RWPE1 (cell line): Measurements from ENCODE around the gene ANTXR1.

Experiments
- CTCF ChIA-PET: fragments of 350-600 bp; sonication (Branson Sonifier 250); formaldehyde crosslinking; extraction: SDS; loops from one replicate; lab custom pipeline; 2021; lab: Yijun Ruan, JAX
- POLR2A ChIA-PET: fragments of 400-600 bp; formaldehyde crosslinking; extraction: SDS; loops from one replicate; lab custom pipeline; 2020; ENCODE audit warnings: antibody characterized with exemption; ENCODE audit not compliant: low non-redundant PET; lab: Yijun Ruan, JAX
- DNase-seq: peaks from one replicate; pipeline ENCODE4 v3.0.0; 2012; ENCODE audit warnings: low spot score
- H3K27ac ChIP-seq: fragments of 450-650 bp; 2 replicates; pipeline ENCODE4 v1.5.1; 2017
- TF ChIP-seq, protein P1 (sequence below): fragments of 450-650 bp; conservative IDR thresholded peaks from 2 replicates; pipeline ENCODE4 v1.5.1; 2017; ENCODE audit warnings: low read depth, mild to moderate bottlenecking

Gene ANTXR1

GRCh38 chr2:69271831-69272257 is 258.9 kb downstream of the ANTXR1 start:
- DNase-seq: no peak
- H3K27ac ChIP-seq: no peak overlapping the region
- ChIA-PET POLR2A (no interaction called here), CTCF (interaction anchor here (0.6 kb wide), 1 partner anchor 329 kb away, joined by 3 read pairs; no protein-coding TSS in a partner anchor)
- TF ChIP-seq, protein P1, sequence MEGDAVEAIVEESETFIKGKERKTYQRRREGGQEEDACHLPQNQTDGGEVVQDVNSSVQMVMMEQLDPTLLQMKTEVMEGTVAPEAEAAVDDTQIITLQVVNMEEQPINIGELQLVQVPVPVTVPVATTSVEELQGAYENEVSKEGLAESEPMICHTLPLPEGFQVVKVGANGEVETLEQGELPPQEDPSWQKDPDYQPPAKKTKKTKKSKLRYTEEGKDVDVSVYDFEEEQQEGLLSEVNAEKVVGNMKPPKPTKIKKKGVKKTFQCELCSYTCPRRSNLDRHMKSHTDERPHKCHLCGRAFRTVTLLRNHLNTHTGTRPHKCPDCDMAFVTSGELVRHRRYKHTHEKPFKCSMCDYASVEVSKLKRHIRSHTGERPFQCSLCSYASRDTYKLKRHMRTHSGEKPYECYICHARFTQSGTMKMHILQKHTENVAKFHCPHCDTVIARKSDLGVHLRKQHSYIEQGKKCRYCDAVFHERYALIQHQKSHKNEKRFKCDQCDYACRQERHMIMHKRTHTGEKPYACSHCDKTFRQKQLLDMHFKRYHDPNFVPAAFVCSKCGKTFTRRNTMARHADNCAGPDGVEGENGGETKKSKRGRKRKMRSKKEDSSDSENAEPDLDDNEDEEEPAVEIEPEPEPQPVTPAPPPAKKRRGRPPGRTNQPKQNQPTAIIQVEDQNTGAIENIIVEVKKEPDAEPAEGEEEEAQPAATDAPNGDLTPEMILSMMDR: no peak

DNA sequence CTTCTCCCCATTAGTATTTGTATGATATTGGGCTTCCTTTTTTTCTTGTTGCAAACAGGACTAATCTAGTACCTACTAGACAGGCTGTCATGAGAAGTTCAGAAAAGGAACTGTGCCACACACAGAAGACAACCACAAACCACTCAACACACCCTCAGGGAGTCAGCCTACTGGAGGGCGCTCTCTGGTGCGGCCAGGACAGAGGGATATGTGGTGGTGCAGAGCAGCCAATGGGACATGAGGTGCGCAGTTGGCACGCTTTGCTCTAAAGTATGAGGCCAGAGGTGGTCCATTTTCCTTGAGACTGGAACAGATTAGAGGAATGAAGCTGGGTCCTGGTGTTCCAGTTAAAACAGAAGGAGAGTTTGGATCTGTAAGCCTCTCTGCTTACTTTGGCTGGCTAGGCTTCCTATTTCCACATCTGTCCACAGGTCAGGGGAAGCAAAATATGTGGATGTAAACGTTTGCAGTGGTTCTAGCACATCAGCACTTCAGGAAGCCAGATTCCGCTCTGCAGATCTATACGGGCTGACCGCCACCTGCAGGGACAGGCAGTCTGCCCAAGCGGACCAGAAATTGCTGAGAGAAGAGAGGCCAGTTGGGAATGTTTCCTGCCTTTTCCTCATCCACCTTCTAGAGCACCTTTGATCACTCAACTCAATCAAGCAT is 260.0 kb downstream of the ANTXR1 start:
- no peak for DNase-seq
- no peak overlapping the region for H3K27ac ChIP-seq
- ChIA-PET POLR2A (no interaction called here), CTCF (no interaction called here)
- TF ChIP-seq, protein P1: no peak

DNA sequence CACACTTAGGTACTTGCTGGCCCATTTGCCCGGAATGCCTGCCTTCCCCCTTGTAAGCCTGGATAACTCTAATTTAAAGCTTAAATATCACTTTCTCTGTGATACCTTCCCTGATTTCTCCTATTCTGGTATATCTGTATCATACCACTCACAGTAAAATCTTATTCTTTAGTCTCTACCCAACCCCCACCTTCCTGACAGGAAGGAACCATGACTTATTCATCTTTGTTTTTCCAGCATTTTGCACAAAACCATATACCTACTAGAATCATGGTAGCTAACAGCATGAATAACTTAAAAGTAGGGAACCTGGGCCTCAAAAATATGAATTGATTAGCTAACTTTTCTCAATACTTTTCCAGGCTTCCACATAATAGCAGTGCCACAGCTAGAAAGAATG is 262.5 kb downstream of the ANTXR1 start:
- POLR2A ChIA-PET: no interaction called here
- CTCF ChIA-PET: interaction anchor here (0.6 kb wide), 1 partner anchor 63 kb away, joined by 5 read pairs; no protein-coding TSS in a partner anchor
- DNase-seq: no peak
- TF ChIP-seq, protein P1: no peak
- H3K27ac ChIP-seq: no peak overlapping the region

DNA sequence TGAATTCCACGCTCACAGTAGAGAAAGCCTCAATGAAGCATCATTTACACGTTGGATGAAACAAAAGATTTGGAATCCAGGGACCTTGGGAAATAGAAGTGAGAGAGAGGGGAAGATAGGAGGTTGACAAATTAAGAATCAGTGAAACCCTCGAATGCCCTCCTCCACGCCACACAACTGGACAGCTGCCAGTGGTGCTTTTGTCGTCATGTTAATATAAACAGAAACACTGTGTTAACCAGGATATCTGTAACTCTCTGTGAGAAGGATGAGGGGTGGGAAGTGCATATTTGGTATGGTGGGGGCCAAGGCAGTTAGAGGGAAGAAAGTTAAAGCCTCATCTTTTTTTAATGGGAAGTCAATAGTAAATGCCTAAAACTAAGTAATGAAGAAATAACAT is 265.4 kb downstream of the ANTXR1 start:
- no peak overlapping the region for H3K27ac ChIP-seq
- TF ChIP-seq, protein P1: no peak
- CTCF ChIA-PET: no interaction called here
- no peak for DNase-seq
- POLR2A ChIA-PET: no interaction called here

DNA sequence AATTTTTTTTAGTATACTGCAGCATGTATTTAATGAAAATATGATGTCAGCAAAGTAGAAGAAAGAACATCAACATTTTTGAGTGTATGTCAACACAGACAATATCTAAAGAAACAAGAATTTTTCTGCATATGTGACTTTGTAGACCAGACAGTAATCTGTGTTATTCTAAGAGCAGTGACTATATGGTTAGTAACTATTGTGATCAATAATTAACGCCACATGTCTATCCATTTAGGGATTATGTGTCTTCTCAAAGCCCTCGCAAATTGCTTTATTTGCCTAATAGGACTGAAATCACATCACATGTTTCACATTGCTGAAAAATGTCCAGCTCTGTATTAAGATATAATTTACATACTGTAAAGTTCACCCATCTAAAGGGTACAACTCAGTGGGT is 266.2 kb downstream of the ANTXR1 start:
- no peak overlapping the region for H3K27ac ChIP-seq
- ChIA-PET CTCF (no interaction called here), POLR2A (no interaction called here)
- TF ChIP-seq, protein P1: no peak
- no peak for DNase-seq

GRCh38 chr2:69279931-69280681 is 267.1 kb downstream of the ANTXR1 start:
- POLR2A ChIA-PET: no interaction called here

More at GRCh38 chr2:69279931-69280681, 267.1 kb downstream of the ANTXR1 start:
- TF ChIP-seq, protein P1: no peak
- CTCF ChIA-PET: interaction anchor here (0.6 kb wide), 1 partner anchor 303 kb away, joined by 3 read pairs; no protein-coding TSS in a partner anchor
- H3K27ac ChIP-seq: no peak overlapping the region
- DNase-seq: no peak
